Heart left ventricle (tissue), 13 donors: ENCODE measurements around the gene EXOSC6.

Experiments
- CTCF ChIP-seq, 12 donors: fragments of 200-600 bp; sonication (generic) in 4 of 12; IDR thresholded peaks; one replicate each; pipeline versions ENCODE4 v1.5.0 to v1.8.0; 2018 to 2022; ENCODE audit warnings: antibody characterized with exemption in 12 of 12, mild to moderate bottlenecking in 5 of 12
- POLR2A ChIP-seq, 2 donors: fragments of 450-650 bp; IDR thresholded peaks; one replicate each; pipeline ENCODE4 v1.6.1; 2017; ENCODE audit warnings: antibody characterized with exemption in 2 of 2, mild to moderate bottlenecking in 2 of 2, moderate library complexity in 2 of 2
- donor health status: ischemic (EF 13 %, LVEDD 7.1; RV severe dilation, severe dysfunction).
- donor health status: DM: no; HTN: yes; CAD: no.
- donor health status: DM: no; HTN: no; CAD: no.
- donor health status: ischemic (EF 25% LVEDD 6.9; RV normal size, moderate dysfunction).
- donor health status: ischemic (EF 25% LVEDD 5.7; RV mildly dilated, moderate dysfunction).
- donor health status: ischemic (EF 35%, LVEDD 5.7; RV mildly dilated, moderate dysfunction).
- donor health status: nonischemic (EF 11% LVEDD 7.7; RV severe dilation, severe dysfunction).
- donor health status: DM: yes; HTN: yes; CAD: no.
- donor health status: PGD.
- donor health status: ischemic (EF 29% LVEDD 5.4; RV normal size, mild dysfunction).
- donor health status: nonischemic (EF 23%, LVEDD 6.1; RV moderate dilation, normal function).

GRCh38 chr16:70269471-70269870 lies 17.7 kb upstream of the EXOSC6 start:
- no peak for TF ChIP-seq CTCF (IDR thresholded peaks at IDR 0.05)
- TF ChIP-seq POLR2A (IDR thresholded peaks at IDR 0.05): no peak
